ENCODE data around the gene SPATA25.

The SPATA25 gene

DNA sequence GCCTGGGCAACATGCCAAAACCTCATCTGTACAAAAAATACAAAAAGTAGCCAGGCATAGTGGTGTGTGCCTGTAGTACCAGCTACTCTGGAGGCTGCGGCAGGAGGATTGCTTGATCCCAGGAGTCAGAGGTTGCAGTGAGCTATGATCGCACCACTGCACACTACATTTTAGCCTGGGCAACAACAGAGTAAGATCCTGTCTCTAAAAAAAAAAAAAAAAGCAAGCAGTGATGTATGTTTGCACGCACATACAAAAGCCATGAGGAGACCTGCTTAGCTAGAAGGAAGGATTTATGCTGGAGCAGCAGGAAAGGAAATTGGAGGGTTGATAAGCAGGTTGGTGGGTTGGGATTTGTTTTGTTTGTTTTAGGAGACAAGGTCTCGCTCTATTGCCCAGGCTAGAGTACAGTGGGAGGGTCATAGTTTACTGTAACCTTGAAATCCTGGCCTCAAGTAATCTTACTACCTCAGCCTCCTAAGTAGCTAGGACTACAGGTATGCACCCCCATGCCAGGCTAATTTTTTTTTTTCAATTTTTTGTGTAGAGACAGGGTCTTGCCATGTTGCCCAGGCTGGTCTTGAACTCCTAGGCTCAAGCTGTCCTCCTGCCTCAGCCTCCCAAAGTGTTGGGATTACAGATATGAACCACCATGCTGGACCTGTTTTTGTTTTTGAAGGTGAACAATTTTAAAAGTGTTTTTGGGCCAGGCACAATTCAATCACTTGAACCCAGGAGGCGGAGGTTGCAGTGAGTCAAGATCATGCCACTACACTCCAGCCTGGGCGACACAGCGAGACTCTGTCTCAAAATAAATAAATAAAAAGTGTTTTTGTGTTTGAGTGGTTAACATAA lies 26.0 kb downstream of the SPATA25 start:
- no peak for DNase-seq

DNA sequence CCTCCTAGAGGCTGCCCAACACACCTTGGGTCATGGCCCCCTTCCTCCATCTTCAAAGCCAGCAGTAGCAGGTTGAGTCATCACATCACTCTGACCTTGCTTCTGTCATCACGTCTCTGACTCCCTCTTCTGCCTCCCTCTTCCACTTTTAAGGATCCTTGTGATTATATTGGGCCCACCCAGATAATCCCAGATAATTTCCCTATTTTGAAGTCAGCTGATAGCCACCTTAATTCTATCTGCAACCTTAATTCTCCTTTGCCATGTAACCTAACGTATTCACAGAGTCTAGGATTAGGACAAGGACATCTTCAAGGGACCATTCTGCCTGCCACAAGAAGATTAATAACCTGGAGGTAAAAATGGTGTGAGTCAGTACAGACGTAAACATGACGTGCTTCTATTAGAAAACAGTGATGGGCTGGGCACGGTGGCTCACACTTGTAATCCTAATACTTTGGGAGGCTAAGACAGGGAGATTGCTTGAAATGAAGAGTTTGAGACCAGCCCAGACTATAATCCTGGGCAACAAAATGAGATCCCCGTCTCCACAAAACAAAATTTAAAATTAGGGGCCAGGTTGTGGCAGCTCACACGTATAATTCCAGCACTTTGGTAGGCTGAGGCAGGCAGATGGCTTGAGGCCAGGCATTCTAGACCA lies 26.7 kb downstream of the SPATA25 start:
- no peak for DNase-seq

GRCh38 chr20:45859916-45860315 lies 27.5 kb downstream of the SPATA25 start:
- DNase-seq = no peak

GRCh38 chr20:45857882-45858216 lies 29.6 kb downstream of the SPATA25 start:
- DNase-seq = no peak

- peak; percentile 85 for DNase-seq
Observed at GRCh38 chr20:45857114-45857881, 30.1 kb downstream of the SPATA25 start, which contains the start of the genes ACOT8 and ZSWIM3. Gene ACOT8 (minus strand): TSS chr20:45857392. CDS start chr20:45857315, 77 bp downstream. Gene ZSWIM3 (plus strand): TSS chr20:45857614. CDS start chr20:45857826, 212 bp downstream.

GRCh38 chr20:45853484-45853883 lies 33.9 kb downstream of the SPATA25 start:
- DNase-seq = no peak

- no peak for DNase-seq
Observed at GRCh38 chr20:45852326-45852725, 35.1 kb downstream of the SPATA25 start.

DNA sequence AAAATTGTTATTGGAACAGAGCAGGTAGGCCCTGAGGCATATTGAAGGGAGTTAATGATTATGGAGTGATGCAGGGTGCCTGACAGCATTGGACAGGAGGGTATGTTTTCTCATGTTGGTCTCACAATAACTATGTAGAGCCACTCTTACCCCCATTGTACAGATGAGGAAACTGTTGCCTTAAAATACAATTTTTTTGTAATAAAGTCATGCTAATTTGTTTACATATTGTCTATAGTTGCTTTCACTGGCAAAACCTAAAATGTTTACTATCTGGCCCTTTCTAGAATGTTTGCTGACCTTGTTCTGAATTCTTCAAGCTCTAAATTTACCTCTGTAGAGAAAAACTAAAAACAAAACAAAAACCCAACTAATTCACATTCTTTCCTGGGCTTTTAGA lies 35.9 kb downstream of the SPATA25 start:
- no peak for DNase-seq

- no peak for DNase-seq
Observed at GRCh38 chr20:45850926-45851325, 36.5 kb downstream of the SPATA25 start.

GRCh38 chr20:45850238-45850637 lies 37.2 kb downstream of the SPATA25 start:
- DNase-seq = no peak

- DNase-seq = no peak
Observed at GRCh38 chr20:45848969-45849582, 38.3 kb downstream of the SPATA25 start.

DNA sequence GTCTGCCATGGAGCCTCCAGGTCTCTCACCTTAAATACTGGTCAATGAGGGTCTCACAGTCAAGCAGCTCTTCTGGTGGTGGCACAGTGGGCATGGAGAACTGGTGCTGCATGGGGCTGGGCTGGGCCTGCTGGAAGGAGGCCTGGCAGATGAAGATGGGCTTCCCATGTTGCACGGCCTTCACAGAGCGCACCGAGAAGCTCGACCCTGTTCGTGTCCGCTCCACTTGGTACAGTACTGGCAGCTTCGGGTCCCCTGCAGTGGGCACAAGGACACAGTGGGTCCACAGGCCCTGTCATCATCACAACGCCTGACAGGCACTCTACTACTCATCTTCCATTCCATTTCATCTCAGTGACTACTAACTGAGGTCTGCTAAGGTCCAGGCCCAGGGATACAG lies 39.0 kb downstream of the SPATA25 start:
- DNase-seq = no peak

GRCh38 chr20:45845452-45845851 lies 42.0 kb downstream of the SPATA25 start:
- no peak for DNase-seq

- no peak for DNase-seq
Observed at GRCh38 chr20:45843506-45843905, 43.9 kb downstream of the SPATA25 start.

GRCh38 chr20:45842169-45842812 lies 45.1 kb downstream of the SPATA25 start:
- no peak for DNase-seq

GRCh38 chr20:45841407-45842129 lies 45.9 kb downstream of the SPATA25 start:
- no peak for DNase-seq

DNA sequence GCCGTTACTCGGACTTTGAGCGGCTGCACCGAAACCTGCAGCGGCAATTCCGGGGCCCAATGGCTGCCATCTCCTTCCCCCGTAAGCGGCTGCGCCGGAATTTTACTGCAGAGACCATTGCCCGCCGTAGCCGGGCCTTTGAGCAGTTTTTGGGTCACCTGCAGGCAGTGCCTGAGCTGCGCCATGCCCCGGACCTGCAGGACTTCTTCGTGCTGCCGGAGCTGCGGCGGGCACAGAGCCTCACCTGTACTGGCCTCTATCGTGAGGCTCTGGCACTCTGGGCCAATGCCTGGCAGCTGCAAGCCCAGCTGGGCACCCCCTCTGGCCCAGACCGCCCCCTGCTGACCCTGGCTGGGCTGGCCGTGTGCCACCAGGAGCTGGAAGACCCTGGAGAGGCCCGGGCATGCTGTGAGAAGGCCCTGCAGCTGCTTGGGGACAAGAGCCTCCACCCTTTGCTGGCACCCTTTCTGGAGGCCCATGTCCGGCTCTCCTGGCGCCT lies 46.7 kb downstream of the SPATA25 start:
- DNase-seq = no peak

DNA sequence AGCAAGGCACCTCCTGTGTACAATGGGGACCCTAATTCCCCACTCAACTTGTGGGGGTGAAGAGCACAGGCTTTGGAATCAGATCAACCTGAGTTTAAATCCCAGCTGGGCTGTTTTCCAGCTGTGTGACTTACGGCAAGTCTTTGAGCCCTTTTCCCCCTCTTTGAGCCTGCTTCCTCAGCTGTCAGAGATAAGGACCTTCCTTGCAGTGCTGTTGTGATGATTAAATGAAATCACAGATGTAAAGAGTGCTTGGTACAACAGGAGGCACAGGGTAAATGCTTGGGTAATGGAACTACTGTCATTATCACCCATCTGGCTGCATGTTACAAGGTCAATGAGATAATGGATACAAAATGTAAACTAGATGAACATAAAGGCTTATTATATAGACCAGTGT lies 50.6 kb downstream of the SPATA25 start:
- DNase-seq = no peak
